Kidney tubule cell (primary cell): ENCODE measurements around the gene SETD2.

ENCODE experiments used
- DNase-seq: peaks from one replicate; pipeline ENCODE4 v3.0.0-alpha.2; 2018; ENCODE audit warnings: low spot score

Gene SETD2

DNA sequence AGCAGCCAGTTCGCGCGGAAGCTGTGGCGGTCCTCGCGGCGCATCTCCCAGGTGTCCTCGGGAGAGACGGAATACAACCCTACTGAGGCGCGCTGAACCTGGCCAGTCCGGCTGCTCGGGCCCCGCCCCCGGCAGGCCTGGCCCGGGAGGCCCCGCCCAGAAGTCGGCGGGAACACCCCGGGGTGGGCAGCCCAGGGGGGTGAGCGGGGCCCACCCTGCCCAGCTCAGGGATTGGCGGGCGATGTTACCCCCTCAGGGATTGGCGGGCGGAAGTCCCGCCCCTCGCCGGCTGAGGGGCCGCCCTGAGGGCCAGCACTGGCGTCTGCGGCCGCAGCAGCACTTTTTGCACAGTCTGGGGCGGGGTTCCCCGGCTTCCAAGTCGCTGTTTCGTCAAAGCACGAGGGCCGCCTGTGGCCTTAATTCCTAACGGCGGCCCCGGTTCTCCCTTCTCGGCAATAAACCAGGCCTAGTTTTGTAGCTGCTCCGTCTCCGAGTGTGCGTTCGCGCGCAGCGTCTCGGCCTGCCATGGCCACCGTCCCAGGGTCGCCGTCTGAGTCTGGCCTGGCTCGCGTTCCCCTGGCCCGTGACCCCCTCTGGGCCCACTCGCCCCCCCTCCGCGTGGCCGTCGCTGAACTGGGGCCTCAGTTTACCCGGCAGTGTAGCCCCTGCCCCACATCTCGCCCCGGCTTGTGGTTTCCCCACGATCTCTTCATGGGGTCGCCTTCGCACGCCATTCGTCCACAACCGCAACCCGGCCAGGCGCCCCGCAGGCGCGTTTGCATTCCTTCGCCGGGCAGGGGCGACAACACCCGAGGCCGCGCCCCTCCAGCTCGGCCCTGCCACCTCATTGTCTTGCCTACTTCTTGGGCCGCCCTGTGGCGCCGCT is 154.4 kb downstream of the SETD2 start:
- DNase-seq: peak; percentile 87

DNA sequence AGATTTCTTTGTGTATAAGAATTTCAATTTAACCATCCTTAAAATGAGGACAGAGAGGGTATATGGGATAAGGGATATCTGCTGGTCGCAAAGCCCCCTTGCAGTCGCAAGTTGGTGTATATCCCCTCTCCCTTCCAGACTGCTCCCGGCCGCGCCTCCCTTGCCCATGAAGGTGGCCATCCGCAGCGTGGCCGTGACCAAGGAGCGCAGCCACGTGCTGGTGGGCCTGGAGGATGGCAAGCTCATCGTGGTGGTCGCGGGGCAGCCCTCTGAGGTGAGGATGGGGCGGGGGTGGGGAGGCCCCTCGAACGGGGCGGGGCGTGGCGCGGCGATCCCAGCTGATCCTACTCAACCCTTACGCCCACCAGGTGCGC is 155.1 kb downstream of the SETD2 start:
- no peak for DNase-seq

GRCh38 chr3:47008234-47008796 is 155.6 kb downstream of the SETD2 start:
- DNase-seq: no peak

GRCh38 chr3:47007482-47008233 is 156.3 kb downstream of the SETD2 start:
- no peak for DNase-seq

DNA sequence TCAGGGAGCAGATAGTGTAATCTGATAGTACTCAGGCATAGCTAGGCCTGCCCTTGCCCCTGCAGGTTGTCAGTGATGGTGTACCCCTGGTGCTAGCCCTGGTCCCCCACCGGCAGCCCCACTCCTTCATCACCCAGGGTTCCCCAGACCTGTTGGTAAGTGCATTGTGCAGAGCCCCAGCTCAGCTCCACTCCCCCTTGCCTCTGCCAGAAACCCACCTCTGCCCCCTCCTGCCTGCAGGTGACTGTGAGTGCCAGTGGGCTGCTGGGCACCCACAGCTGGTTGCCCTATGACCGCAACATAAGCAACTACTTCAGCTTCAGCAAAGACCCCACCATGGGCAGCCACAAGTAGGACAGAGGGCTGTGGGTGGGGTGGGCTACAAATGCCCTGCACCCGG is 156.9 kb downstream of the SETD2 start:
- DNase-seq: no peak

DNA sequence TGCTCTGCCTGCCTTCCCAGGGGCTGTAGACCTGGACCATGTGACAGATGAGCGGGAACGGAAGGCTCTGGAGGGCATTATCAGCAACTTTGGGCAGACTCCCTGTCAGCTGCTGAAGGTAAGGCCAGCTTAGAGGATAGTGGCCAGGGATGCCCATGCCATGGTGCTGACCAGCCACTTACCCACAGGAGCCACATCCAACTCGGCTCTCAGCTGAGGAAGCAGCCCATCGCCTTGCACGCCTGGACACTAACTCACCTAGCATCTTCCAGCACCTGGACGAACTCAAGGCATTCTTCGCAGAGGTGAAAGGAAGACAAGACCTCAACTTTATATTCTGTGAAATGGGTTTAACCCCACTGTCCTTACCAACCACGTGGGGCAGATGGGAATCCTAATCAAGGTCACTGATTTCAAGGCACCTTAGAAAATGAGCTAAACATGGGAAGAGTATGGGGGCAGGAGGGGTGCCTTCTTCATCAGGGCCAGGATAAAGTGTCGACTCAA is 157.7 kb downstream of the SETD2 start:
- DNase-seq: no peak

GRCh38 chr3:47005212-47006144 is 158.4 kb downstream of the SETD2 start:
- DNase-seq: no peak

- no peak for DNase-seq
These were observed 159.3 kb downstream of the SETD2 start for GRCh38 chr3:47004369-47005211.

DNA sequence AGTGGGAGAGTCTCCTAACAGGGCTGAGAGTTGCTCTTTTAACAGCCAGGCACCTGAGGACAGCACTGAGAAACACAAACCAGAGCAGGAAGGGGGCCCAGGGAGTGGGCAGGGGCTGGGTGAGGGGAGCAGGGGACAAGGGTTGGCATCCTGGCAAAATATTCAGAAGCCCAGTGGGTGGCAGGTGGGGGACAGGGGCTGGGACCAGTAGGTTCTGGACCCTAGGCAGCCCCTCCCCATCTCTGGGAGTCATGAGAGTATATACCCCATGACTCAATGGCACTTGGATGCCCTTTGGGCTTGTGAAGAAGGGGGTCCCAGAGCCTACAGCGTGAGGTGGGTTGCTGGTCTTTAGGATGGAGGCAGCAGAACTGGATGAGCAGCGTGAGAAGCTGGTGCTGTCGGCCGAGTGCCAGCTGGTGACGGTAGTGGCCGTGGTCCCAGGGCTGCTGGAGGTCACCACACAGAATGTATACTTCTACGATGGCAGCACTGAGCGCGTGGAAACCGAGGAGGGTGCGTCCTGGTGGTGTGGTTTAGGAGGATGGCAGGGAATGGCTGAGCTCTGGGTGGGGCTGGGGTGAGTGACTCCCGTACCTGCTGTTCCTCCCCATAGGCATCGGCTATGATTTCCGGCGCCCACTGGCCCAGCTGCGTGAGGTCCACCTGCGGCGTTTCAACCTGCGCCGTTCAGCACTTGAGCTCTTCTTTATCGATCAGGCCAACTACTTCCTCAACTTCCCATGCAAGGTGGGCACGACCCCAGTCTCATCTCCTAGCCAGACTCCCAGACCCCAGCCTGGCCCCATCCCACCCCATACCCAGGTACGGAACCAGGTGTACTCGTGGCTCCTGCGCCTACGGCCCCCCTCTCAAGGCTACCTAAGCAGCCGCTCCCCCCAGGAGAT is 160.2 kb downstream of the SETD2 start:
- DNase-seq: no peak

- DNase-seq: no peak
These were observed 160.9 kb downstream of the SETD2 start for GRCh38 chr3:47003056-47003410.

- DNase-seq: no peak
These were observed 161.5 kb downstream of the SETD2 start for GRCh38 chr3:47002171-47003055.

GRCh38 chr3:47001731-47002170 is 162.2 kb downstream of the SETD2 start:
- DNase-seq: no peak

GRCh38 chr3:47000922-47001730 is 162.8 kb downstream of the SETD2 start:
- no peak for DNase-seq

DNA sequence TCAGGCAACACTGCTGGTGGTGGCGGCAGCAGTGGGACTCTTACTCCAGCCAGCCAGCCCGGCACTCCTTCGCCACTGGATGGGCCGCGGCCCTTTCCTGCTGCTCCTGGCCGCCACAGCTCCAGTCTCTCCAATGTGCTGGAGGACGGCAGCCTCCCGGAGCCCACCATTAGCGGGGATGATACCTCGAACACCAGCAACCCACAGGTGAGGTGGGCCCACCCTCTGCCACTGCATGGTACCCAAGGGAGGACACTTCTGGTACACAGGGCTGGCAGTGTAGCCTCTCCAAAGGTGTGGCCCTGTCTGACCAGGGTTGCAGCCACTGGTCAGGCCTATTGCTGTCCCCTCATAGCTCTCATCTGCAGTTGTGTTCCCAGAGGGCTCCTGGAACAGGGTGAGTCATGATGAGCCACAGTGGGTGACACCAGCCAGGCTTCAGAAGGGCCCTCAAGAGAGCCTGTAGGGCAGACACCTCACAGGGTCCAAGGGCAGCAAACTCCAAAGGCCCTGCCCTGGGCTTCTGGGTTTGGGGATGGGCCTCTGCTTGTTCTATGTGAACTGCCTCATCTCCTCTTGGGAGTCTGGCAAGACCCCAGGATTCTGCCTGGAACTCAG is 163.6 kb downstream of the SETD2 start:
- peak; percentile 68 for DNase-seq

GRCh38 chr3:46999516-47000197 is 164.3 kb downstream of the SETD2 start:
- DNase-seq: no peak

- no peak for DNase-seq
These were observed 164.9 kb downstream of the SETD2 start for GRCh38 chr3:46998852-46999515.
